Epidermal melanocyte (primary cell): Measurements from ENCODE around the gene ARHGAP10.
A peak's percentile ranks its signal among the peaks of the same experiment; 100 is the strongest.
"Not testable (repeated sequence)": the region's sequence is repeated elsewhere in the genome, so short reads cannot be mapped to it uniquely, and the experiment has no call there.

ENCODE experiments used
- DNase-seq: peaks from one replicate; pipeline ENCODE4 v3.0.0; 2011; ENCODE audit warnings: low spot score; ENCODE audit not compliant: insufficient read length

The ARHGAP10 gene

GRCh38 chr4:147980586-147980985, 248.7 kb downstream of the ARHGAP10 start:
- DNase-seq: no peak

GRCh38 chr4:147981305-147981704, 249.4 kb downstream of the ARHGAP10 start:
- no peak for DNase-seq

- DNase-seq: no peak
Observed at GRCh38 chr4:147984065-147984777, 252.3 kb downstream of the ARHGAP10 start.

GRCh38 chr4:147984778-147985138, 252.9 kb downstream of the ARHGAP10 start:
- DNase-seq: no peak

- DNase-seq: no peak
Observed at GRCh38 chr4:147985376-147985775, 253.5 kb downstream of the ARHGAP10 start.

- no peak for DNase-seq
Observed at GRCh38 chr4:147987252-147987651, 255.4 kb downstream of the ARHGAP10 start.

GRCh38 chr4:147991543-147992283, 259.8 kb downstream of the ARHGAP10 start:
- DNase-seq: peak; percentile 29

GRCh38 chr4:147994076-147994475, 262.2 kb downstream of the ARHGAP10 start:
- DNase-seq: no peak

GRCh38 chr4:147994491-147995385, 262.9 kb downstream of the ARHGAP10 start:
- DNase-seq: no peak

- no peak for DNase-seq
Observed at GRCh38 chr4:147996859-147997258, 265.0 kb downstream of the ARHGAP10 start.

- DNase-seq: not testable (repeated sequence)
Observed at GRCh38 chr4:148000038-148000437, 268.1 kb downstream of the ARHGAP10 start.

GRCh38 chr4:148004228-148004857, 272.5 kb downstream of the ARHGAP10 start:
- no peak for DNase-seq

GRCh38 chr4:148006001-148006400, 274.1 kb downstream of the ARHGAP10 start:
- no peak for DNase-seq

- no peak for DNase-seq
Observed at GRCh38 chr4:148007314-148007760, 275.4 kb downstream of the ARHGAP10 start.

- no peak for DNase-seq
Observed at GRCh38 chr4:148007792-148008191, 275.9 kb downstream of the ARHGAP10 start.

- no peak for DNase-seq
Observed at GRCh38 chr4:148015058-148015457, 283.2 kb downstream of the ARHGAP10 start.

GRCh38 chr4:148015468-148015867, 283.6 kb downstream of the ARHGAP10 start:
- DNase-seq: no peak

- DNase-seq: no peak
Observed at GRCh38 chr4:148016063-148016637, 284.3 kb downstream of the ARHGAP10 start.

GRCh38 chr4:148017801-148018200, 285.9 kb downstream of the ARHGAP10 start:
- no peak for DNase-seq

GRCh38 chr4:148021686-148022085, 289.8 kb downstream of the ARHGAP10 start:
- no peak for DNase-seq

- no peak for DNase-seq
Observed at GRCh38 chr4:148022975-148023374, 291.1 kb downstream of the ARHGAP10 start.
